ENCODE measurements around the gene VEPH1.

VEPH1 gene

DNA sequence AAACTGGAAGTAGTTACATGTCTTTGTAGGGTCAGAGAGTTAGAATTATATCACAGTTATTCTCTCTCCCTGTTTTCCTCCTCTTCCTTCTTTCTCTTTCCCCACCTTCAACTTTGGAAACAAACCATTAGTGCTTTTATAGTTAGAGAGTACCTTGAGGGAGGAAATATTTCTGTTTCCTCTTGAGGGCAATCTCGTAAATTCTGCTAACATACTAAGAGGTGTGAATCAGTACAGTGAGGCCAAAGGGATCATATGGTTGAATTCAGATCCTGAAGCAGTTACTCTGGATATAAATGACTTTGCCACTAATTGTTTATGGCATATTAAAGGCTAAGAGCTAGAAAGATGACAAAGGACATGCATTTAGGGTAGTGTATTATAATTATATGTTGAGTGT lies 283.0 kb downstream of the VEPH1 start:
- H3K4me3 ChIP-seq (ENCODE audit: low read depth in 1 of 2, low read length in 1 of 2), result no peak overlapping the region
- H3K4me1 ChIP-seq (ENCODE audit: control insufficient read depth in 1 of 2, insufficient read depth in 1 of 2, low read depth in 1 of 2, low read length in 1 of 2), result no peaks in the 10 kb centered on the region
- H3K9me3 ChIP-seq, result no peaks in the 10 kb centered on the region
- H3K27ac ChIP-seq, result no peak overlapping the region
- H3K27me3 ChIP-seq, result no peaks in the 10 kb centered on the region
- no peaks in the 10 kb centered on the region for H3K36me3 ChIP-seq
- TF ChIP-seq CTCF (IDR thresholded peaks at IDR 0.05), result no peak

- Histone ChIP-seq H3K27ac (no peak overlapping the region), H3K27me3 (no peaks in the 10 kb centered on the region), H3K36me3 (no peaks in the 10 kb centered on the region), H3K4me3 (ENCODE audit: low read depth in 1 of 2, low read length in 1 of 2) (no peak overlapping the region), H3K9me3 (no peaks in the 10 kb centered on the region), H3K4me1 (ENCODE audit: control insufficient read depth in 1 of 2, insufficient read depth in 1 of 2, low read depth in 1 of 2, low read length in 1 of 2) (no peaks in the 10 kb centered on the region)
- TF ChIP-seq CTCF (IDR thresholded peaks at IDR 0.05), result no peak
Observed at GRCh38 chr3:157219215-157219614, 284.0 kb downstream of the VEPH1 start.

Data from neutrophil (primary cell).